ENCODE data around the gene RGP1. TPM values are rescaled to one million over a fixed set of nuclear protein-coding genes. Genes with fewer than 3 reads are reported as not detected.

RGP1 gene
- total and polyA plus RNA-seq, 9 of the 15 experiments (the other 6 are each of a cell fraction or from before 2014, with no cell fraction given) = 0.42 to 13.8 (median 6.7) TPM

GRCh38 chr9:35790025-35790384, 40.9 kb downstream of the RGP1 start:
- Histone ChIP-seq H3K4me1 (replicated peaks in 1 of 2; ENCODE audit: control insufficient read depth in 2 of 2, insufficient read depth in 2 of 2, low read length in 2 of 2) (peaks cover 6% of the 10 kb centered on the region in 2 experiments; a peak in 4 of 5 replicates), H3K27me3 (ENCODE audit: control insufficient read depth in 2 of 2, insufficient read depth in 2 of 2, low read length in 2 of 2) (no peaks in the 10 kb centered on the region), H3K27ac (ENCODE audit: extremely low read depth, low read depth, low read length) (0 out of 3 replicates have a peak overlapping the region, but pooled peaks have one; percentile 37), H4K20me1 (replicated peaks; ENCODE audit: control insufficient read depth, insufficient read depth, low read length) (no peaks in the 10 kb centered on the region), H3K9me1 (ENCODE audit: control insufficient read depth, insufficient read depth, low read length) (no peaks in the 10 kb centered on the region), H2AFZ (ENCODE audit: low read depth, low read length) (no peak overlapping the region), H3K9me3 (replicated peaks; ENCODE audit: control insufficient read depth, insufficient read depth, low read depth, low read length) (no peaks in the 10 kb centered on the region), H3K79me2 (ENCODE audit: control insufficient read depth, insufficient read depth, low read length) (no peaks in the 10 kb centered on the region), H3K4me3 (no peak overlapping the region), H3K4me2 (ENCODE audit: insufficient read depth, low read length) (no peak overlapping the region), H3K9ac (ENCODE audit: insufficient read depth in 1 of 2, low read depth in 2 of 2, low read length in 2 of 2) (no peak overlapping the region), H3K36me3 (ENCODE audit: control insufficient read depth, insufficient read depth, low read length) (peaks cover 24% of the 10 kb centered on the region; the same call in 2 of the 3 replicates)
- CTCF ChIA-PET (ENCODE audit: low intra/inter-chr PET ratio) = interaction anchor here (0.7 to 2.8 kb wide), 4 partner anchors 24 to 308 kb away, joined by 3 to 28 read pairs (median 10); no protein-coding TSS in a partner anchor
- no peak for FAIRE-seq
- no peak for TF ChIP-seq LCOR (CRISPR knock-in tag; IDR thresholded peaks at IDR 0.05)
- WGBS (ENCODE audit: insufficient coverage, low coverage, missing lambda C conversion rate) = 25% methylated on average over 4 of the region's 4 CpGs
- no peak for DNase-seq (ENCODE audit: extremely low read depth in 1 of 4, low spot score in 3 of 4)
- POLR2A ChIA-PET = interaction anchor here (0.6 to 1.5 kb wide), 5 partner anchors 27 to 133 kb away, joined by 3 to 4 read pairs (median 3); no protein-coding TSS in a partner anchor
- no TSS peak for BruUV-seq (replicated peaks)
- in situ Hi-C loops (cut with MboI) = loop anchor here (10.0 kb wide), 1 partner anchor 95 kb away; no protein-coding TSS in a partner anchor
- intact Hi-C loops (cut with micrococcal nuclease) = loop anchor here (1.0 kb wide), 3 partner anchors 23 to 92 kb away; no protein-coding TSS in a partner anchor
- ATAC-seq = peak; percentile 33

DNA sequence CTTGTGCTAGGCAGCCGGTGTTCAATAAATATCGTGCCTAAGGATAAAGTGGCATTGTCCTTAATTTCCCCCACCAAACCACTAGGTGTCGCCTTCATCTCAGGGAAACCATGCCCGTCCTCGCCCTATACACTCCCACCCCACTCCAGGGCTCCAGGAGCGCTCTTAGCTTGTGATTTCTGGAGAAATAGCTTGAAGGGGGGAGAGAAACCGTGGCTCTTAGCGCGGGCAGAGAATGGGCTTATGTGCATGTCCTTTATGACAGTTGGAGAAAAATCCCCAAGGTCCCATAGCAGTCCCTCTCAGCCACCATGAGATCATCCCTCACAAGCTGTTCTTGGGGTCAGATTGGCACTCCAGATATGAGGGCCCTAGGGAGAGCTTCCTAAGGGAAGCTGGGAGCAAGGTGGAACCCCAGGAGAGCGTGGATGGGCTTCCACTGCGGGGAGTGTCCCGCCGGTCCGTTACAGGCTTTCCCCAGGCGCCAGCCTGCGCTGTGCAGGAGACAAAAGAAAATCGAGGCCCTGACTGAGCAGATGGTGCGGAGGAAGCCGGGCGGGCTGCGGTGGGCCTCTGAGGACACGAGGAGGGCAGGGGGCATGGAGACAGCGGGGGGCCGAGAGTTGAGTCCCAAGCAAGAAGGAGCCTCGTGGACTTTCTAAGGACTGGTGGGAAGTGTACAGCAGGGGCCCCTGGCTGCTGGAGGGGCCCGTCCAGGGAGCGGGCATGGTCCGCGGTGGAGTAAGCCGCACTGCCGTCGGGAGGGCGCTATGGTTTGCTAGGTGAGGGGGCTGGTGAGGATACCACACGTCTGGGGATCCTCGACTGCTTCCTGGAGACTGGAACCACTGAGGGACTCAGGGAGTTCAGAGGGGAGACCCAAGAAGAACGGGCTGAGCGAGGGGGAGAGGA, 41.6 kb downstream of the RGP1 start:
- H3K9ac ChIP-seq (ENCODE audit: insufficient read depth in 1 of 2, low read depth in 2 of 2, low read length in 2 of 2) = no peak overlapping the region
- TF ChIP-seq MEF2D (tag; conservative IDR thresholded peaks at IDR 0.05; ENCODE audit: low read depth) = no peak
- TF ChIP-seq, protein P1, sequence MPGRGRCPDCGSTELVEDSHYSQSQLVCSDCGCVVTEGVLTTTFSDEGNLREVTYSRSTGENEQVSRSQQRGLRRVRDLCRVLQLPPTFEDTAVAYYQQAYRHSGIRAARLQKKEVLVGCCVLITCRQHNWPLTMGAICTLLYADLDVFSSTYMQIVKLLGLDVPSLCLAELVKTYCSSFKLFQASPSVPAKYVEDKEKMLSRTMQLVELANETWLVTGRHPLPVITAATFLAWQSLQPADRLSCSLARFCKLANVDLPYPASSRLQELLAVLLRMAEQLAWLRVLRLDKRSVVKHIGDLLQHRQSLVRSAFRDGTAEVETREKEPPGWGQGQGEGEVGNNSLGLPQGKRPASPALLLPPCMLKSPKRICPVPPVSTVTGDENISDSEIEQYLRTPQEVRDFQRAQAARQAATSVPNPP (IDR thresholded peaks at IDR 0.05; ENCODE audit: borderline replicate concordance, insufficient read depth, insufficient read length) = no peak
- no peak for TF ChIP-seq CREB3L1 (IDR thresholded peaks at IDR 0.05; ENCODE audit: borderline replicate concordance, low read depth)
- TF ChIP-seq SRSF7 (optimal IDR thresholded peaks at IDR 0.05; ENCODE audit: low read depth, low read length) = no peak
- TF ChIP-seq JUN (IDR thresholded peaks at IDR 0.05; ENCODE audit: borderline replicate concordance, low read depth, low read length) = no peak
- no peak for TF ChIP-seq JUN (CRISPR knock-in tag; IDR thresholded peaks at IDR 0.05; ENCODE audit: borderline replicate concordance)
- no peak for TF ChIP-seq XRCC4 (IDR thresholded peaks at IDR 0.05; ENCODE audit: extremely low read depth, insufficient read depth, insufficient read length)

More for the DNA sequence above, 41.6 kb downstream of the RGP1 start:
- Histone ChIP-seq H3K36me3 (ENCODE audit: control insufficient read depth, insufficient read depth, low read length) (peaks cover 23% of the 10 kb centered on the region; the same call in 2 of the 3 replicates), H3K4me1 (replicated peaks in 1 of 2; ENCODE audit: control insufficient read depth in 2 of 2, insufficient read depth in 2 of 2, low read length in 2 of 2) (peaks cover 6% of the 10 kb centered on the region in 2 experiments; a peak in 4 of 5 replicates), H3K4me2 (ENCODE audit: insufficient read depth, low read length) (no peak overlapping the region), H2AFZ (ENCODE audit: low read depth, low read length) (no peak overlapping the region), H3K4me3 (no peak overlapping the region), H3K9me1 (ENCODE audit: control insufficient read depth, insufficient read depth, low read length) (no peaks in the 10 kb centered on the region), H3K9me3 (replicated peaks; ENCODE audit: control insufficient read depth, insufficient read depth, low read depth, low read length) (no peaks in the 10 kb centered on the region), H4K20me1 (replicated peaks; ENCODE audit: control insufficient read depth, insufficient read depth, low read length) (no peaks in the 10 kb centered on the region), H3K27me3 (ENCODE audit: control insufficient read depth in 2 of 2, insufficient read depth in 2 of 2, low read length in 2 of 2) (no peaks in the 10 kb centered on the region), H3K79me2 (ENCODE audit: control insufficient read depth, insufficient read depth, low read length) (no peaks in the 10 kb centered on the region), H3K27ac (ENCODE audit: extremely low read depth, low read depth, low read length) (no peak overlapping the region)
- WGBS (ENCODE audit: insufficient coverage, low coverage, missing lambda C conversion rate) = 52% methylated on average over 19 of the region's 37 CpGs
- POLR2A ChIA-PET = interaction anchor here (0.6 to 1.5 kb wide), 5 partner anchors 28 to 133 kb away, joined by 3 to 4 read pairs (median 3); no protein-coding TSS in a partner anchor
- ATAC-seq (peak; percentile 97), DNase-seq (ENCODE audit: extremely low read depth in 1 of 4, low spot score in 3 of 4) (peak; percentile 70 to 74 (median 71)), FAIRE-seq (peak; percentile 92)
- BruUV-seq (replicated peaks) = no TSS peak
- CTCF ChIA-PET (ENCODE audit: low intra/inter-chr PET ratio) = interaction anchor here (1.1 to 2.8 kb wide), 3 partner anchors 36 to 309 kb away, joined by 3 to 28 read pairs (median 13); no protein-coding TSS in a partner anchor
- intact Hi-C loops (cut with micrococcal nuclease) = loop anchor here (1.0 kb wide), 3 partner anchors 23 to 92 kb away; no protein-coding TSS in a partner anchor
- in situ Hi-C loops (cut with MboI) = loop anchor here (10.0 kb wide), 1 partner anchor 94 kb away; no protein-coding TSS in a partner anchor
